RPMI8226 (cell line): ENCODE results near the gene RARS1.
"Not testable (repeated sequence)": the region's sequence is repeated elsewhere in the genome, so short reads cannot be mapped to it uniquely, and the experiment has no call there.

Experiments
- DNase-seq: peaks from one replicate; pipeline ENCODE4 v3.0.0-alpha.2; 2015

Gene RARS1

GRCh38 chr5:168481330-168481788, 4.9 kb upstream of the RARS1 start:
- peak; percentile 42 for DNase-seq

GRCh38 chr5:168482361-168482760, 3.9 kb upstream of the RARS1 start:
- no peak for DNase-seq

GRCh38 chr5:168489059-168489458, 2.8 kb downstream of the RARS1 start:
- no peak for DNase-seq

- DNase-seq, result no peak
Observed at GRCh38 chr5:168494057-168494555, 7.8 kb downstream of the RARS1 start.

DNA sequence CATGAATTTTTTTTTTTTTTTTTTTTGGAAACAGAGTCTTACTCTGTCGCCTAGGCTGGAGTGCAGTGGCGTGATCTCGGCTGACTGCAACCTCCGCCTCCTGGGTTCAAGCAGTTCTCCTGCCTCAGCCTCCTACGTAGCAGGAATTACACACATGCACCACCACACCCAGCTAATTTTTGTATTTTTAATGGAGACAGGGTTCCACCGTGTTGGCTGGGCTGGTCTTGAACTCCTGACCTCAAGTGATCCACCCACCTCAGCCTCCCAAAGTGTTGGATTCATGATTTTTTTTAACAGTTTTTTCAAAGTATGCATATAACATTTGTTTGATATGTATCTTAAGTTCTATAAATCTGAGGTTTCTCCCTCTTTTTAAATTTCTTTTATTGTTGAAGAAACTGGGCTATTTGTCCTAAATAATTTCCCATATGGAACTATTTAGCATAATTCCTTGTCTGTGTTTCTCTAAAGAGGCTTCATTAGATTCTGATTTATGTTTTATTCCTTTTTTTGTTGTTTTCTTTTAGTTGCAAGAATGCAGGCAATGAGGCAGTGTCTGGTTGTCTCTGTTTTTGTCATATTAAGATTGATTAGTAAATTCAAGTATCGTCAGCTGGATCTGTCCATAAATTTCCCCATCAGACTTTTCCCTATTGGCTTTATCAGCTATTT, 16.4 kb downstream of the RARS1 start:
- no peak for DNase-seq

DNA sequence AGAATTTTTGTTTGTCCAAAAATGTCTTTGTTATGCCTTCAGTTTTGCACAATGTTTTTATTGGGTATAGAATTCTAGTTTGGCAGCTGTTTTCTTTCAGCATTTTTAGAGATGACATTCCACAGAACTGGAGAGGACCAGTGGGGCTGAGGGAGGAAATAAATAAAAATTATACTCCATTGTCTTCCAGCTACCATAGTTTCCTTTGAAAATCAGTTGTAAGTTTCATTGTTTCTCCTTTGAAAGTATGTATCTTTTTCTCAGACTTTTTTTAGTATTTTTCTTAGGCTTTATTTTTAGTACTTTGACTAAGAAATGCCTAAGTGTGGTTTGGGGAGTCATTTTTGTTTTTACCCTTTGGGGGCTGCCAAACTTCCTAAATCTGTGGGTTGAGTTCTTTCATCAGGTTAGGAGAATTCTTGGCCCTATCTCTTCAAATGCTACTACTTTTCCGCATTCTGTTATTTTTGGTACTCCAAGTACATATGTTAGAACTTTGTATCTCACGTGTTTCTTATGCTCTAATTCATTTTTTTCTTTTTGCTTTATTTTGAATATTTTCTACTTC, 27.7 kb downstream of the RARS1 start:
- DNase-seq, result no peak

GRCh38 chr5:168525856-168526255, 39.6 kb downstream of the RARS1 start:
- no peak for DNase-seq

DNA sequence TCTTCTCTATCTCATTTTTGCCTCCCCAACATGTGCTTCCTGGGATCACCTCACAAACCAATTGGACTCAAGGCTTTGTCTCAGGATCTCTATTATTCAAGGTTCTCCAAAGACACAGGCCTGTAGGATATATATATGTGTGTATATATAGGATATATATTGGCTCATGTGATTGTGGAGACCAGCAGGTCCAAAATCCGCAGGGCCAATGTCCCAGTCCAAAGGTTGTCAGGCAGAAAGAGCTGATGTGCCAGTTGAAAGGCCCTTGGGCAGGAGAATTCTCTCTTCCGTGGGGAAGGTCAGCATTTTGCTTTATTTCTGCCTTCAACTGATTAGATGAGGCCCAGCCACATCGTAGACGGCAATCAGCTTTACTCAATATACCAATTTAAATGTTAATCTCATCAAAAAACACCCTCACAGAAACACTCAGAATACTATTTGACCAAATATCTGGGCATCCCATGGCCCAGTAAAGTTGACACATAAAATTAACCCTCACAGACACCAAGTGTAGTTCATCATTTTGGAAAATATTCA, 41.6 kb downstream of the RARS1 start:
- no peak for DNase-seq

DNA sequence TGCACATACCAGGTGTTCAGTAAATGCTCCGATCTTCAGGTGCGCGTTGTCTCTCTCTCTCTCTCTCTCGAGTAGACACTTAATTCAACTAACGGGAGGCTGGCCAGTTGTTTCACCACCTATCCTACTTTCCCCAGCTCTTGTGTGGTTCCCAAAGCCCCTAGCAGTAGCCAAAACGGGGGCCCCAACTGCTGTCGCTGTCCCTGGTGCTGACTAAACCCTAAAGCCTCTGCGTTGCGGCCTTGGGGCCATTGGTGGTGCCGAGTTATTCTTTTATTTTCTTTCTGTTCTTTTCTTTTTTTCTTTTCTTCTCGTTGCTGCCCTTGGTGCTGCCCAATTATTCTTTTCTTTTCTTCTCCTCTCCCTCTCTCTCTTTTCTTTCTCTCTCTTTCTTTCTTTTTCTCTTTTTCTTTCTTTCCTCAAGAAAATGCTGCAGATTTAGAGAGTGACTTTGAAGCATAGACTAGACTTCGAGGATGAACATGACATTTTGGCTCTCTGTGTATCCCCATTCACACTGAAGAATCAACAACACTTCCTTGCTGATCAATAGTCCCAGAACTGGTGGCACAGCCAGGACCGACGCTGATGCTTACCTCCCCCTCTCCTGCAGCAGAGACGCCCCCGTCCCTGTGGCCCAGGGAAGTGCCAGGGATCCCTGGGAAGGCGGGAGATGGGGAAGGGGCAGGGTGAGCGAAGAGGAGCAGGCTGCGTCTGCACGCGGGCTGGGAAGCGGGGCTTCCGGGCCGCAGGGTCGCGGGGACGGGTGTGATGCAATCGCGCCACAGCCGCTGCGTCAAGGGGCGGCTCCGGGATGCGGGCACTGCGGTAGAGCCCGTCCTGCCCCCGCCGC, 42.5 kb downstream of the RARS1 start, which contains the start of gene FBLL1:
Gene FBLL1, plus strand, starts transcription at position 785 of the 853 bp plus-strand sequence. CDS start 200 bp downstream, outside the sequence.
- DNase-seq, result peak; percentile 17

DNA sequence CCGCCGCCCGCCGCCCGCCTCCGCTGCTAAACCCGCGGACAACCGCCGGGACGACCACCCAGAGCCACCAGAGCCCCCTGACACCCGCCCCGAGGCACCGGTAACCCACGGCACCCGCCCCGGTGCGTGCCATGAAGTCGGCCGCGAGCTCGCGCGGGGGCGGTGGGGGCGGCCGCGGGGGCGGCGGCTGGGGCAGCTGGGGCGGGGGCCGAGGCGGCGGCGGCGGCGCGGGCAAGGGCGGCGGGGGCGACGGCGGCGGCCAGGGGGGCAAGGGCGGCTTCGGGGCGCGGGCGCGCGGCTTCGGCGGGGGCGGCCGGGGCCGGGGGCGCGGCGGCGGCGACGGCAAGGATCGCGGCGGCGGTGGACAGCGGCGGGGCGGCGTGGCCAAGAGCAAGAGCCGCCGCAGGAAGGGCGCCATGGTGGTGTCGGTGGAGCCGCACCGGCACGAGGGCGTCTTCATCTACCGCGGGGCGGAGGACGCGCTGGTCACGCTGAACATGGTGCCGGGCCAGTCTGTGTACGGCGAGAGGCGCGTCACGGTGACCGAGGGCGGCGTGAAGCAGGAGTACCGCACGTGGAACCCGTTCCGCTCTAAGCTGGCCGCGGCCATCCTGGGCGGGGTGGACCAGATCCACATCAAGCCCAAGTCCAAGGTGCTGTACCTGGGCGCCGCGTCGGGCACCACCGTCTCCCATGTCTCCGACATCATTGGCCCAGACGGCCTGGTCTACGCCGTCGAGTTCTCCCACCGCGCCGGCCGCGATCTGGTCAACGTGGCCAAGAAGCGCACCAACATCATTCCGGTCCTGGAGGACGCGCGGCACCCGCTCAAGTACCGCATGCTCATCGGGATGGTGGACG, 43.3 kb downstream of the RARS1 start:
- no peak for DNase-seq

DNA sequence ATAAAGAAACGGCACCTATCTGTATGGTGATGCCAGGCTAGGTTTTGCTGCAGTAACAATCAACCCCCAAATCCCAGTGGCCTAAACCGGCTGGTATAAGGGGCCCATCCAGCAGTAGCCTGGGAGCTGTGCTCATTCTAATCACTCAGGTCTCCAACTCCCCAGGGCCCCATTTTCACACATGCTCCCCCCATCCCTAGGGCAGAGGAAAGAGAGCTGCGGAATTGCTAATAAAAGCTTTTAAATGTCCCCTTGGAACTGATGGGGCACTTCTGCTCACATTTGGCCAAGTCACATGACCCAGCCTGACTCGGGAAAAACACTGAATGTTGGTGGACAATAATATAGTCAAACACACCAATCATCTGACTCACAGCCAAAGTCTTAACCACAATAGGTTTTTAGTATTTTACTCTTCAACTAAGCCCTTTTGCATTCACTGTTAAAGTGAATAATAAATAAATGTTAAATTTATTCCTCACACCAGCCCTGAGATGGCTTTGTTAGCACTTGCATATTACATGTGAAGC, 44.4 kb downstream of the RARS1 start:
- DNase-seq, result no peak

GRCh38 chr5:168531191-168531590, 44.9 kb downstream of the RARS1 start:
- DNase-seq, result no peak

DNA sequence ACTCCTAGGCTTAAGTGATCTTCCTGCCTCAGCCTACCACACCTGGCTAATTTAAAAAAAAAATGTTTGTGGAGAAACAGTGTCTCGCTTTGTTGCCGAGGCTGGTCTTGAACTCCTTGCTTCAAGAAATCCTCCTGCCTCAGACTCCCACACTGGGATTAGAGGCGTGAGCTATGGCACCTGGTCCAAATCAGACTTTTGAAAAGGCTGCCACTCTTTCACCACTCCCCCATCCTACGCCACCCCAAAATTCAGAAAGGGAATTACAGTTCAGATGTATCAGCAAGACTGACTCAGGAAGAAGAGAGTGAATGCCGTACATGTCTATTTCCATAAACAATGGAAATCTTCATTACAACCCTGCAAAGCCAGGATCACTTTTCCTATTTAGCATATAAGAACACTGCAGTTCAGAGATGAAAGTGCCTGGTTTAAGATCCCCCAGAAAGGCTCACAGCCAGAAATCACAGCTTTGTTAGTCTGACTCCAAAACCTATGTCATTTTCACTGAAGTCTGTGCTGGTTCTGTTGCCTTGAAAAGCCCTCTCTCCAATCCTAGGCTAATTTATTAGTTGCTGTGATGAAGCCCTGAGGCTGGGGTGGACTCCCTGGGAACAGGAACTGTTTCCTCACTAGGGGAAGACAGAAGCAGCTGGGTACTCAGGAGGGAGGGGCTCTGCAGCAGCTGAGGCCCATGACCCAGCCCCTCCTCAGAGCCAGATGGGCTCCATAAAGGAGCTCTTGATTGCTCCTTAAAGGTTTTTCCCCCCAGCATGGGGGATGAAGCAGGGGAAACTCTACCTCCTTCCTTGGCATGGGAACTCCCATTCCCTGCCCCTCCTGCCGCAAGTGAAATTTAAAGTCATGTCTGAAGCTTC, 46.0 kb downstream of the RARS1 start:
- no peak for DNase-seq

GRCh38 chr5:168534351-168534750, 48.1 kb downstream of the RARS1 start:
- DNase-seq, result not testable (repeated sequence)

- DNase-seq, result no peak
Observed at GRCh38 chr5:168537176-168537575, 50.9 kb downstream of the RARS1 start.

GRCh38 chr5:168549554-168549953, 63.3 kb downstream of the RARS1 start:
- DNase-seq, result no peak

DNA sequence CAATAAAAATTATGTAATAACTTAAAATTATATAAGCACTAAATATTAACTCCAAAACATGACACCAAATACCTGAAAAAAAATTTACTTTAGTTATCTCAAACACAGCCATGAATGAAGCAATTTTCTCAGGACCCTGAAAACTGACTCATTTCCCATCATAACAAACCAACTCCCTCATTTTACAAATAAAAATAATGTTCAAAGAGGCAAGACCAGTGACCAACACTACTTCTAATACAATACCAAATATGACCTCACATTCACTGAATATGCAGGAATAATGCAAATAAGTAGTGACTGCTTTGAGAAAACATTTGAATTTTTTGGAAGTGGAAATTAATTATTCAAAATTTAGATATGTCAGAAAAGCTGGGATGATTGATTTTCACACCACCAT, 64.4 kb downstream of the RARS1 start:
- DNase-seq, result no peak

DNA sequence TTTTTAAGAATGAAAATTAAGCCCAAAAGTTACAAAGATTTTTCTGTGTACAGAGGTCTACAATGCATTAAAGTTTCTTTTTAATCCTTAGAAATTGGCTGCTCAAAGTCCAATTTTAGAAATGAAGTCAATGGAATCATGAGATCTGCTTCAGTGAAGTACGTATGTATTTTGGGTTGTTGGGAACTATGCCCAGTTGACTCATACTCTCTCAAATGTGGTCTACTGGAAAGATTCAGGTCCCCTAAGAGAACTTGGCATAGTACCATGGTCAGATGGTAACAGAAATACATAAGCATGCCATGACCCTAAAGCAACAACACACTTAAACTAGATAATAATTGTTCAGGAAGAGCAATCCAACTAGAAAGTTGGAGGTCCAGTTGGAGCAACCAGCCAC, 65.9 kb downstream of the RARS1 start:
- no peak for DNase-seq

GRCh38 chr5:168553377-168554130, 67.3 kb downstream of the RARS1 start:
- DNase-seq, result no peak

- DNase-seq, result no peak
Observed at GRCh38 chr5:168557389-168557788, 71.1 kb downstream of the RARS1 start.
